GM19397 (cell line): ENCODE data around the gene DDX39B.
"Not testable (repeated sequence)": the region's sequence is repeated elsewhere in the genome, so short reads cannot be mapped to it uniquely, and the experiment has no call there.

Source experiments
- ATAC-seq: cut with Tn5 transposase; IDR thresholded peaks from one replicate; pipeline ENCODE4 v1.9.1; 2021; ENCODE audit warnings: mild to moderate bottlenecking, moderate library complexity; ENCODE audit not compliant: unreplicated experiment

Gene DDX39B

DNA sequence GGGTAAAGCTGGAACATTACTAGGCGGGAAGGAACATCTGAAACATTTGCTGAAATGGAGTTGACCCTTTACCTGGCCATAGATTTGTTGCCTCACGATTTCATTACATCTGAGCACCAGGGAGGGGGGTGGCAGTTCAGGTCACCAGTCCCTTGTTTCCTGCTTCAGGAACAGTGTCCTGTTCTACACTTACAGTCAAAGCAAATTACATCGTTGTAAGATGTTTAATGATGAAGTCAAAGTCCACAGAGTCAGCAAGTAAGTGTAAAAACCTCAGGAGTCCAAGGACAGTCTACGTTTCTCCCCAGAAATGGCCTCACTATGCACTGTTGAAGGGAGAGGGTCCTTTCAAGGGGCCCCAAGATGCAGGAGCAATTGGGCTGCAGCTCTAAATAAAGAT lies 52.7 kb downstream of the DDX39B start:
- no peak for ATAC-seq

DNA sequence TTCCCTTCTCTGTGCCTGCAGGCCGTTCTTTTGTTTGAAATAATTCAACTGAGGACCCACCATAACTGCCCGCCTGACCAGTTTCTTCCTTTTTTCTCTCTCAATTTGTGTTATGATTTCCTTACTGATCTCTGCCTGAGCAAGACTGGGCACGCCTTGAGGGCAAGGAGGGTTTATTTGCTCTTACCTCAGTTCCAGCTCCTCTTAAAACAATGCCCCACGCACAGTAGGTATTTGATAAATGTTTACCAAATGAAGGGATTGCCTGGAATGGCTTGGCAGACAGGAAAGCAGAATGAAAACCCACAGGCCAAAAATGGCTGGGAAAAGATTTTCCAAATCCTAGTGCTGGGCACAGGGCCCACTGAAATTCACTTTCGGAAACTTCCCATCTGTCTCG lies 54.1 kb downstream of the DDX39B start:
- ATAC-seq = not testable (repeated sequence)

DNA sequence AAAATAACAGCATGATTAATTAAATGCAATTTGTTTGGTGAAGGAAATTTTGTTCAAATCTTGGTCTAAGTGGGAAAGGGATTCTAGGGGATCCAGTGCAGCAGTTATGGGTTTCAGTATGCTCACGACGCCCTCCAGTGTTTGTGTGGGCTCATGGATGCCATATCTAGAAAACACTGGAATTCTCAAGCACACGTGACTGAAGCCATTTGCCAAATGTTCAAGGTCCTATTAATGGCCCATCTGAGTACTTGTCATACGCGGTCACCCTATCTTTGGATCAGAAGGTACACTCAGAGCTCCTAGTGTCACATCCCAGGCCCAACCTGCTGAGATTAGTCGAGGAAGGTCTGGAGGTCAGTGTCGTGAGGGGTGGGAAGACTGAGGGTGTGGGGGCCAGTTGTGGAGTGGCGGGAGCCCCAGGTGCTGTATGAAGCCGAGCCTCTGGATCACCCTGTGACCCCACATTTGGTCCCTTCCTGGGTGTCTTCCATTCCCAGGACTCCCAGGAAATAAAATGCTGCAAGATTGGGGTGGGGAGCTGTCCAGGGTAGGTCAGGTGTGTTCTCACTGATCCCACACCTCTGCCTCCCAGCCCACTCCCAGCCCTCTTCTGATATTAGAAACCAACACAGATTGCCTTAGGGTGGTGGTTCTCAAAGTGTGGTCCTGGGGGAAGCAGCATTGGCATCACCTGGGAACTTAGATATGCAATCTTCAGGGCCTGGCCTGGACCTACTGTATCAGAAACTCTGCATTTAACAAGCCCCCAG lies 55.6 kb downstream of the DDX39B start:
- not testable (repeated sequence) for ATAC-seq

DNA sequence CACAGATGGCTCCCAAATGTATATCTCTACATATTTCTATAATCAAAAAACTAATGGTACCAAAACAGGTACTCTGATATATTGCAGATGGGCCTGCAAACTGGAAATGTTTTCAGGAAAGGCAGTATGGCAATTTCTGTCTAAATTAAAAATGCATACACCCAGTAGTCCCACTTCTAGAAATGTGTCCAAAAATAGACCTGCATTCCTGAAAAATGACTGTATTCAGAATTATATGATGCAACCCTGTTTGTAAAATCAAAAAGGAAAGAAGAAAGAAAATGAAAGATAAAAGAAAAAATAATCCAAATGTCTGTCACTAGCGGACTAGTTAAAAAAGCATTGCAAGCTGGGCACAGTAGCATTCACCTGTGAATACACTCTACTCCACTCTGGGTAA lies 56.7 kb downstream of the DDX39B start:
- ATAC-seq = no peak

DNA sequence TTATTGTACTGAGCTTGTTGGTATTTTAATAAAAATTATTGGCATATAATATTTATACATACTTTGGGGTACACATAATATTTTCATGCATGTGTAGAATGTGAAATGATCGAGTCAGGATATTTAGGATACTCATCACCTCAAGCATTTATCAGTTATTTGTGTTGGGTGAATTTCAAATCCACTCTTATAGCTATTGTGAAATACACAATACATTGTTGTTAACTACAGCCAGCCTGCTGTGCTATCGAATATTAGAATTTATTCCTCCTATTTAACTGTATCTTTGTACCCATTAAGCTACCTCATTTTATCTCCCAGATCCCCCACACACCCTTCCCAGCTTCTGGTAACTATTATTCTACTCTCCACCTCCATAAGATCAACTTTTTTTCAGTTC lies 58.4 kb downstream of the DDX39B start:
- ATAC-seq = no peak

DNA sequence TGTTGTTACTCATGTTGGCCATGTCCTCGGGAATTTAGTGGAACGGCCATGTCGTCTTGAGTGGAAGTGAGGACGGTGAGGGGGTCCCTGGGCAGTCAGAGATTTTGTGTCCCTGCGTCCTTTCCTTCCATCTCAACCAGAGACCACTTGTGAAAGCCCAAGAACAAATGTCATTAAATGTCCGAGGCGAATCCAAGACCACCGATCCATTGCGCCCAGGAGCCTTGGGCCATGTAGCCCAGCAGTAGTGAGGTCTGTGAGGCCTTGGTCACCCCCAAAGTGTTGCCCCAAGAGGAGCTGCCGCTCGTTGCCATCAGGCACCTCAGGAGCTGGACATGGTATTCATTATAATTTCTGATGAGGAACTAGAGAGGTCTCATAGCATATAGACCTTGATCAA lies 61.2 kb downstream of the DDX39B start:
- ATAC-seq = no peak
